Astrocyte of the spinal cord (primary cell): ENCODE data around the gene PCSK7.
"Not testable (repeated sequence)": the region's sequence is repeated elsewhere in the genome, so short reads cannot be mapped to it uniquely, and the experiment has no call there.

Source experiments
- DNase-seq: peaks from one replicate; pipeline ENCODE4 v3.0.0; 2011; ENCODE audit warnings: low read depth, low spot score
- H3K4me3 ChIP-seq: 2 replicates; pipeline ENCODE4 v1.5.1; 2011; ENCODE audit warnings: low read depth, mild to moderate bottlenecking, low read length, moderate library complexity
- in situ Hi-C: cut with HindIII; loops from 2 replicates; pipeline ENCODE4 v1.10.0; 2017; ENCODE audit warnings: low sequenced_read_pairs
- TF ChIP-seq, protein P1 (sequence below): IDR thresholded peaks from 2 replicates; pipeline ENCODE4 v1.5.1; 2012; ENCODE audit warnings: low read depth, mild to moderate bottlenecking, low read length, inconsistent platforms

The PCSK7 gene

DNA sequence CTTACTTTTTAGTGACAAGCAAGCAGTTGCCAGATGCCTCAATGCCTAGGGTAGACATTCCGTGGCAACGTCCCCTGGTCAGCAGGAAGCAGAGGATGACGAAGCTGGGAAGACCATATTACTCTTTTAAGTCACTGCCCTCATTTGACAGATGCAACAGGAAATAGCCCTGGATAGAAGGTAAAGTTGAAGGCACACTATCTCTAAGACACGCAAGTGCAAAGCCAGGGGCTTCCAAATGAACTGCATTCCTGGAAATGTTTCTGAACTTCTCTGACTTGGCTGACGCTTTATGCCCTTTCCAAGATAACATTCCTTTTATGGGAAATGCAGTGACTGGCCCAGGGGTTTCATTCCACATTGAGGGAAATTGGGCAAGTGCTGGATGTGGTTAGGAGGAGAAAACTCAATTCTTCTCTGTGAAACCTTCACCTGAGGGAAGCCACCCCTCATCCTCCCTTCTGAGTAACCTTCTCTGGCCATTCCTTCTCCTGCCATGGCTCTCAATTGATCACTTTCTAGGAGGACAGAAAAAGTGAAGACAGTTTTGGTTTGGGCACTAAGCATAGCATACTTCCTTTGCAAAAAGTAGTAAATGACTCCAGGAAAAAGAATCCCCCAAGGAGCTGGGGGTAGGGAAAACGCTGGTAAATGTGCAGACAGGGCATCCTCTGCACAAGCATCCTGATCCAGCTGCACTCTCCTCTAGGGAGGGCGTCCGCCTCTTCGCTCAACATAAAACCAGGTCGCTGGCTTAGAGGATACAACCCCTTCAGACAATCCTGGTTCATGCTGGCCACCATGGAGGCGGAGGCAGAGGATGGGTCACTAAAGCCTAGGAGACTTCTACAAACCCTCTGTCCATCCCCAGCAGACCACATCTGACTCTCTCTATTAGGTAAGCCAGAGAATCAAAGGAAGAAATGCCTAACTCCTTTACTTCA is 14.5 kb downstream of the PCSK7 start:
- in situ Hi-C loops = no loop called here
- no peak for DNase-seq
- TF ChIP-seq, protein P1, sequence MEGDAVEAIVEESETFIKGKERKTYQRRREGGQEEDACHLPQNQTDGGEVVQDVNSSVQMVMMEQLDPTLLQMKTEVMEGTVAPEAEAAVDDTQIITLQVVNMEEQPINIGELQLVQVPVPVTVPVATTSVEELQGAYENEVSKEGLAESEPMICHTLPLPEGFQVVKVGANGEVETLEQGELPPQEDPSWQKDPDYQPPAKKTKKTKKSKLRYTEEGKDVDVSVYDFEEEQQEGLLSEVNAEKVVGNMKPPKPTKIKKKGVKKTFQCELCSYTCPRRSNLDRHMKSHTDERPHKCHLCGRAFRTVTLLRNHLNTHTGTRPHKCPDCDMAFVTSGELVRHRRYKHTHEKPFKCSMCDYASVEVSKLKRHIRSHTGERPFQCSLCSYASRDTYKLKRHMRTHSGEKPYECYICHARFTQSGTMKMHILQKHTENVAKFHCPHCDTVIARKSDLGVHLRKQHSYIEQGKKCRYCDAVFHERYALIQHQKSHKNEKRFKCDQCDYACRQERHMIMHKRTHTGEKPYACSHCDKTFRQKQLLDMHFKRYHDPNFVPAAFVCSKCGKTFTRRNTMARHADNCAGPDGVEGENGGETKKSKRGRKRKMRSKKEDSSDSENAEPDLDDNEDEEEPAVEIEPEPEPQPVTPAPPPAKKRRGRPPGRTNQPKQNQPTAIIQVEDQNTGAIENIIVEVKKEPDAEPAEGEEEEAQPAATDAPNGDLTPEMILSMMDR = no peak
- no peak overlapping the region for H3K4me3 ChIP-seq

DNA sequence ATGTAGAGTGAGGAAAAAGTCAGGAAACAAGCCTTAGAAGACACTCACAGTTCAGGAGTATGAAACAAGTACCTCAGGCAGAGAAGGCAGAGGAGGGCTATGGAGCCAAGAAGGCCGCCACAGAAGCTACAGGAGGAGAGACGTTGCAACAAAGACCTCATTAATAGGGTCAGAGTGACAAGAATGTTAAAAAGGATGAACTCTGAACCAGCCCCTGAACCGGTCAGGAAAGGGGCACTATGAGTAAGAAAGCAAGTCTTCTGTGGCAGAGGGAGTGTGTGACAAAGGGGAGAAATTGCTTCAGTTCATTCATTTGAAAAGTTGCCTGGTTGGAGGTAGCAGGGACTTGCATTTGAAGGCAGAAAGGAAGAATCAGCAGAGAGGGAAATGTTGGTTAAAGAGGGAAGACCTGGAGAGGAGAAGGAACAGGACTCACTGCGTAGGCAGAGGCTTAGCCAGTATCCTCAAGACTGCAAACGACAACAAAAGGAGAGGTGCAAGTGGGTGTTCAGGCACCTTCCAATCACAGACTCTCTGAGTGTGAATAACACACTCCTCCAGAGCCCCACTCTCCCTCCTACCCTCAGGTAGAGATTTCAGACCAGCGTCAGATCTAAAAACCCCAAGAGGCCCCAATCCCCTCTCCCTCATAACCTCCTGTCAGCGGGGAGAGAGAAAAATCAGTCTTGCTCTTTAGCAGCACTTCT is 17.3 kb downstream of the PCSK7 start:
- H3K4me3 ChIP-seq = no peak overlapping the region
- in situ Hi-C loops = no loop called here
- DNase-seq = no peak
- TF ChIP-seq, protein P1 = no peak

DNA sequence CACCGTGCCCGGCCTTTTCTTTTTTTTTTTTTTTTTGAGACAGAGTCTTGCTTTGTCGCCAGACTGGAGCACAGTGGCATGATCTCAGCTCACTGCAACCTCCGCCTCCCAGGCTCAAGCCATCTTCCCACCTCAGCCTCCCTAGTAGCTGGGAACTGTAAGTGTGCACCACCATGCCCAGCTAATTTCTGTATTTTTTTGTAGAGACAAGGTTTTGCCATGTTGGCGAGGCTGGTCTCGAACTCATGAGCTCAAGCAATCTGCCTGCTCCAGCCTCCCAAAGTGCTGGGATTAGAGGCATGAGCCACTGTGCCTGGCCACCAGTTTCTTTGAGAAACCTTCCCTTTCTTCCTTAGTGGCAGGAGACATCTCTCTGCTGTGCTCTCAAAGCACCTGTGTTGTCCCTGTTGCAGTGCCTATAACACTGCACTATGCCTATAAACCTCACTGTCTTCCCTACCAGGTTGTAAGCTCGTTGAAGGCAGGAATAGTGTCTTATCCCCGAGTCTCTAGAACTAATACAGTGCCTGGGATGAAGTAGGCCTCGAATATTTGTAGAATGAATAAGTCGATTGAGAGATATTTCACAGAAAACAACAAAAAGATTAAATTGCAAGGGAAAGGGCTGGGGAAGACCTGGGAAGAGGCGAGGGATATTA is 19.0 kb downstream of the PCSK7 start:
- in situ Hi-C loops = no loop called here

DNA sequence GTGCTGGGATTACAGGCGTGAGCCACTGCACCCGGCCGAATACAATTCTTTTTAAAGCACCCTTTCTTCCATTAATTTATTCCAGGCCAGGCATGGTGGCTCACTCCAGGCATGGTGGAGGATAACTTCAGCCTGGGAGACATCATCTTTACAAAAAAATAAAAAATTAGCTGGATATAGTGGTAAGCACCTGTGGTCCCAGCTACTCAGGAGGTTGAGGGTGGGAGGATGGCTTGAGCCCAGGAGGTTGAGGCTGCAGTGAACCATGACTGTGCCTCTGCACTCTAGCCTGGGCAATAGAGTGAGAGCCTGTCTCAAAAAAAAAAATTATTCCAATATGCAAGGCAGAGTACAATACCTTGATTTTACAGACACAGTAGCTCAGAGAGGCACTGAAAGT is 21.3 kb downstream of the PCSK7 start:
- in situ Hi-C loops = no loop called here

More for the DNA sequence above, 19.0 kb downstream of the PCSK7 start:
- no peak overlapping the region for H3K4me3 ChIP-seq
- no peak for DNase-seq
- TF ChIP-seq, protein P1 = no peak

DNA sequence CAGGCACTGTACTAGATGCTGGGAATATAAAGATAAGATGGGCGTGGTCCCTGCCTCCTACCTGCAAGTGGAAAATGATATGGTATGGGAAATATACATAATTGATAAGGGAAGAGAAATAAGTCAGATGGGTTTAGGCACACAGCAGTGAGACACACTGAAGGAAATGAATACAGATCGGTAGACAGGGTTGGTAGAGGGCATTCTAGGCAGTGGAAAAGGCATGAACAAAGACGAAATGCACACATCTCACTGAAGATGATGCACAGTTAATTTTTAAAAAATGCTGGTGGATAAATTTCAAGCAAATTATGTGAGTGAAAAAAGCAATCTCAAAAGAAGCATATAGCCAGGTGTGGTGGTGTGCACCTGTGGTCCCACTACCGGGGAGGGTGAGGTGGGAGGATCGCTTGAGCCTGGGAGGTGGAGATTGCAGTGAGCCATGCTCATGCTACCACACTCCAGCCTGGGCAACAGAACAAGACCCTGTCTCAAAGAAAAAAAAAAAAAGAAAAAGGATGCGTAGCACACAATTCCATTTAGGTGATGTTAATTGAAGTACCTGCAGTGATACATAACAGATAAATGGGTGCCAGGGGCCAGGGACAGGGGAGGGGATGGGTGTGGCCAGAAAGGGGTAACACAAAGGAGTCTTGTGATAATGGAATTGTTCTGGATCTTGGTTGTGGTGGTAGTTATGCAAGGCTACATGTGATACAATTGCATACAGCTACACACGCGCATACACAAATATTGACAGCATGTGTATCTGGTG is 22.3 kb downstream of the PCSK7 start:
- peak; percentile 37 for DNase-seq
- in situ Hi-C loops = not testable (repeated sequence)

More for the DNA sequence above, 21.3 kb downstream of the PCSK7 start:
- H3K4me3 ChIP-seq = no peak overlapping the region
- TF ChIP-seq, protein P1 = no peak
- no peak for DNase-seq

DNA sequence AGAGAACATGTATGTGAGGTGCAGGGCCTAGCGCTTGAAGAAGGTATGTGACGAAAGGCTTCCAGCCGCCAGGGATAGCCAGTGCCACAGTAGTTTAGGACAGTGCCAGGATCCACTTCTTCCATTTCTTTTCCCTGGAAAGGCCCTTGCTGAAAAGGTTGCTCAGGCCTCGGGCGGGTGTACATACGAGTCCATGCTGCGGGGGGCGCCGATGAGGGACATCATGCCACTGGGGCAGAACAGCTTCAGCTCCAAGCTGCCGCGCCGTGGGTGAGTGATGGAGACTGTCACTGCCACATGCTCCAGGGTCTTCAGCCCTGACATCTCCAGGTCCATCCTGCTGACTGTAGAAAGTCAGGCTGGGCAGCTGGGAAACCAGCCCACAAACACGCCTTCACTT is 23.2 kb downstream of the PCSK7 start:
- H3K4me3 ChIP-seq, in situ Hi-C loops, DNase-seq: not testable (repeated sequence)

More for the DNA sequence above, 22.3 kb downstream of the PCSK7 start:
- H3K4me3 ChIP-seq = not testable (repeated sequence)

DNA sequence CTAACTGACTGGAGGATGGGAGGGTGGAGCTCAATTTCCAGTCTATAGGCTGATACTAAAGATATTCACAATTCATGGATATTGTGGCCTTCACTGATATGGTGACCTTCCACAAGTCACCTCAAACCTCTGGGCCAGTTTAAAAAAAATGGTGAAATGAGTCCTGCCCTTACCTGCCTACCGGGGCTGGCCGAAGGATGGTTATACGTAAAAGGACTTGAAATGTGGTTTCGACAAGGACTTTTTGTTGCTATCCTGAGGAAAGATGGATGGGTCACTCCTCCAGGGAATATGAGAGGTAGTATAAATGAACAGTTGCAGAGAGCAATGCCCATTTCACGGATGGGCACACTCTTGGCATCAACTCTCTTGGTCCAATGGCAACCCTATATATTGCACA is 24.4 kb downstream of the PCSK7 start:
- H3K4me3 ChIP-seq, DNase-seq, in situ Hi-C loops: not testable (repeated sequence)

DNA sequence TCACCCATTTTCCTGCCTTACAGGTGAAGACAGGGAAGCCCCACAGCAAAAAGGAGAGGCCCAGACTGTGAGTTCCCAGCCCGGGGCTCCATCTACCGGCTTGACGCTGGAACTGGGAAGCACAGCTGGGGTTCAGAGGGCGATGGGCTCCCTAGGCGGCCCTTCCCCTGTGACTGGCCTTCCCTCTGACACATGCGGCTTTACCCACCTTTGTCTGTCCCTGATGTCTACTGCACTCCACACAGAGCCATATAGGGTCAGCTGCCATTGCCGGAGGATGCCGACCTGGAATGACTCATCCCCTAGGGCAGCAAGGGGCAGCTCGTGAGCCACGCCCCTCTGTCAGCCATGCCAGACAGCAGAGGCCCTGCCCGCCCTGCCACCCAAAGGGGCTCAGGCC is 25.0 kb downstream of the PCSK7 start:
- in situ Hi-C loops, H3K4me3 ChIP-seq, DNase-seq: not testable (repeated sequence)

DNA sequence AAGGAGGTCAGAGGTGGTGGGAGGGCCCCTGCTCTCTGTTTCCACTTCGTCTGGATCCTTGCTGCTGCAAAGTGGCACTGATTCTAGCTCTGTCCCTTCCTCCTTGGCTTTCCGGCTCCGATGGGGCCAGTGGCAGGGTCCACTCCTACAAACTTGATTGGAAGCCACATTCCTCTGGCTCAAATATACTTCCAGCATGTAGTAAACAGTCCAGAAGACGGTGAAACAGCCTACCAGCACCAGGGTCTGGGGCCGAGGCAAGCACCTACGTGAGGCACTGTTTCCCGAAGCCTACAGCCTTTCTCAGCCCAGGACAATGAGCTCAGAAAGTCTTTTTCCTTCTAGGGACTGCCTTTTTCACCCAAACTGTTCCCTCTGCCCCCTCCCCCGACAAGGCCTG is 25.8 kb downstream of the PCSK7 start:
- H3K4me3 ChIP-seq, DNase-seq, in situ Hi-C loops: not testable (repeated sequence)
